NT2/D1 (cell line): ENCODE data around the gene METRN.

Experiments used
- SUZ12 ChIP-seq: IDR thresholded peaks from 2 replicates; pipeline ENCODE4 v1.6.1; 2011; ENCODE audit not compliant: insufficient read length, insufficient read depth; ENCODE audit errors: extremely low read depth
- YY1 ChIP-seq: IDR thresholded peaks from 2 replicates; pipeline ENCODE4 v1.6.1; 2011; ENCODE audit not compliant: insufficient read length, insufficient read depth
- ZNF274 ChIP-seq: IDR thresholded peaks from 2 replicates; pipeline ENCODE4 v1.6.1; 2011; ENCODE audit warnings: mild to moderate bottlenecking, low read depth, low read length

GRCh38 chr16:702341-702740 lies 12.6 kb upstream of the METRN start:
- no peak for TF ChIP-seq SUZ12
- no peak for TF ChIP-seq ZNF274
- TF ChIP-seq YY1 = no peak
